ENCODE measurements around the gene IL1RAPL2. TPM values are rescaled to one million over a fixed set of nuclear protein-coding genes. Genes with fewer than 3 reads are reported as not detected.

Gene IL1RAPL2
- total and polyA plus RNA-seq, 2 of the 8 experiments (the other 6 are each of a cell fraction or from before 2014, with no cell fraction given) = 0.20 to 1.3 TPM

DNA sequence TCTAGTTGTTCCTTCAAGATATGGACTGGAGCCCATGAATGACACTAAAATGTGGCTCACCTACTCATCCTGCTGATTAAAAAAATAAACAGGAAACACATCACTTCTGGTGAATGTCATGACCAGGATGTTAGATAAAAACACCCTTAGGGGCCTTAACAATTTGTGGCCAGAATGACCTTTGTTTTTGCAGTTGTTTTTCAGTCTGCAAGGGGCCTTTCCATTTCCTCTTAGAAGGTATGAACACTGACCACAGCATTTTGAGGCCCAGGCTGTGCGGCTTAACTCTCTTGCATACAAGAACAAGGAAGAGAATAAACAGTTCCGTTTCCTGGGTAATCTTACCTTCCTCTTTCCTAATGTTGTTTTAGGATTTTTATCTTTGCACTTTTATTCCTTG, 113.2 kb downstream of the IL1RAPL2 start:
- no peak overlapping the region for H2BK120ac ChIP-seq (replicated peaks; ENCODE audit: low read depth, low read length)
- no peak overlapping the region for H3K23ac ChIP-seq (ENCODE audit: insufficient read length)
- no peaks in the 10 kb centered on the region for H3K79me2 ChIP-seq (ENCODE audit: control insufficient read depth in 1 of 2, insufficient read depth in 2 of 2, low read length in 2 of 2)
- no peak overlapping the region for H2BK5ac ChIP-seq (ENCODE audit: low read depth, low read length)
- no peaks in the 10 kb centered on the region for H3K79me1 ChIP-seq (ENCODE audit: low read depth, low read length)
- H3K4me1 ChIP-seq (replicated peaks in 1 of 4; ENCODE audit: control insufficient read depth in 3 of 4, insufficient read depth in 4 of 4, low read length in 3 of 4) = no peaks in the 10 kb centered on the region
- H2AK5ac ChIP-seq (ENCODE audit: low read depth, low read length) = no peak overlapping the region
- no peak overlapping the region for H2BK12ac ChIP-seq (ENCODE audit: low read depth, low read length)
- no peak overlapping the region for H3K18ac ChIP-seq (ENCODE audit: extremely low read depth, low read length)
- H2AFZ ChIP-seq (ENCODE audit: low read length) = no peak overlapping the region
- no peak overlapping the region for H4K91ac ChIP-seq (replicated peaks; ENCODE audit: insufficient read length, low read length)
- H3K56ac ChIP-seq (replicated peaks; ENCODE audit: insufficient read length, low read depth, low read length) = no peak overlapping the region
- no peak overlapping the region for H3K9ac ChIP-seq (replicated peaks in 1 of 4; ENCODE audit: extremely low read depth in 1 of 4, low read depth in 3 of 4, low read length in 3 of 4)
- no peak overlapping the region for H4K5ac ChIP-seq (ENCODE audit: insufficient read length, low read depth, low read length)
- no peak overlapping the region for H3K27ac ChIP-seq (ENCODE audit: low read depth, low read length)
- no peaks in the 10 kb centered on the region for H3K36me3 ChIP-seq (ENCODE audit: control insufficient read depth in 2 of 4, insufficient read depth in 4 of 4, low read length in 3 of 4)
- H2BK20ac ChIP-seq (ENCODE audit: low read length) = no peak overlapping the region
- ChIA-PET CTCF (ENCODE audit: partially characterized antibody) (no interaction called here), POLR2A (ENCODE audit: partially characterized antibody) (no interaction called here)
- DNase-seq (ENCODE audit: low read depth in 1 of 2, low spot score in 2 of 2) (no peak), FAIRE-seq (no peak)
- H3K27me3 ChIP-seq (replicated peaks in 1 of 4; ENCODE audit: control insufficient read depth in 3 of 4, extremely low read depth in 1 of 4, insufficient read depth in 3 of 4, low read length in 3 of 4) = no peaks in the 10 kb centered on the region
- no peak overlapping the region for H4K8ac ChIP-seq (ENCODE audit: extremely low read depth, insufficient read depth, low read length)
- no peaks in the 10 kb centered on the region for H3K9me3 ChIP-seq (ENCODE audit: insufficient read depth in 2 of 2, low read depth in 1 of 2, low read length in 1 of 2)
- H4K20me1 ChIP-seq (replicated peaks in 1 of 2; ENCODE audit: control insufficient read depth in 1 of 2, insufficient read depth in 2 of 2, low read length in 2 of 2) = no peaks in the 10 kb centered on the region
- no peak overlapping the region for H3K4ac ChIP-seq (replicated peaks; ENCODE audit: insufficient read length, low read depth, low read length)
- 83% methylated on average over 2 of the region's 2 CpGs; no CpG with 5 or more reads in 1 of the 2 experiments for WGBS, 2 experiments (ENCODE audit: extremely low coverage in 1 of 2, insufficient coverage in 1 of 2, insufficient read length in 1 of 2, insufficient replicate concordance in 2 of 2, low coverage in 1 of 2, low lambda C conversion rate in 2 of 2, missing lambda C conversion rate in 1 of 2)
- no peak overlapping the region for H2BK15ac ChIP-seq (ENCODE audit: low read length)
- H3K4me2 ChIP-seq (ENCODE audit: insufficient read depth in 1 of 2, low read depth in 2 of 2, low read length in 2 of 2) = no peak overlapping the region
- no peak overlapping the region for H3K4me3 ChIP-seq (ENCODE audit: extremely low read depth in 1 of 4, insufficient read depth in 2 of 4, low read depth in 3 of 4, low read length in 4 of 4)
- H3K23me2 ChIP-seq (ENCODE audit: low read depth, low read length) = no peaks in the 10 kb centered on the region
- no peak for TF ChIP-seq JUND (IDR thresholded peaks at IDR 0.05; ENCODE audit: low read length)
- TF ChIP-seq CHD1 (IDR thresholded peaks at IDR 0.05; ENCODE audit: low read depth, low read length) = no peak
- TF ChIP-seq EP300 (IDR thresholded peaks at IDR 0.05; ENCODE audit: borderline replicate concordance in 1 of 2, low read depth in 2 of 2, low read length in 2 of 2) = no peak
- no peak overlapping the region for H3K14ac ChIP-seq (ENCODE audit: insufficient read length)

All from H1 (cell line).